HepG2 (cell line): ENCODE data around the gene RBM8A. TPM values are rescaled to one million over a fixed set of nuclear protein-coding genes. Genes with fewer than 3 reads are reported as not detected.

ENCODE experiments used
- FIP1L1 ChIP-seq: fragments of 200-400 bp; formaldehyde crosslinking; IDR thresholded peaks from 2 replicates; pipeline ENCODE4 v1.6.1; 2018; ENCODE audit warnings: low read depth, mild to moderate bottlenecking, low read length, moderate library complexity, borderline replicate concordance; ENCODE audit not compliant: insufficient read depth
- MTA3 ChIP-seq: sonication (generic); formaldehyde crosslinking; IDR thresholded peaks from 2 replicates; pipeline ENCODE4 v1.4.0; 2020; ENCODE audit warnings: missing genetic modification reagents
- NFKB2 ChIP-seq: sonication (generic); formaldehyde crosslinking; IDR thresholded peaks from 2 replicates; pipeline ENCODE4 v1.4.0; 2020; ENCODE audit warnings: missing genetic modification reagents, borderline replicate concordance
- PLRG1 ChIP-seq: fragments of 450-650 bp; conservative IDR thresholded peaks from 2 replicates; pipeline ENCODE4 v1.6.1; 2016
- REXO4 ChIP-seq: sonication (generic); formaldehyde crosslinking; IDR thresholded peaks from 2 replicates; pipeline ENCODE4 v1.8.0; 2022; ENCODE audit warnings: missing genetic modification reagents, mild to moderate bottlenecking, borderline replicate concordance
- RFXANK ChIP-seq: IDR thresholded peaks from 2 replicates; pipeline ENCODE4 v1.6.1; 2016
- TARDBP ChIP-seq: sonication (generic); formaldehyde crosslinking; IDR thresholded peaks from 2 replicates; pipeline ENCODE4 v1.8.0; 2022; ENCODE audit warnings: mild to moderate bottlenecking, missing genetic modification reagents
- ZBTB21 ChIP-seq: sonication (generic); formaldehyde crosslinking; IDR thresholded peaks from 2 replicates; pipeline ENCODE4 v1.4.0; 2020; ENCODE audit warnings: missing genetic modification reagents
- ZNF850 ChIP-seq: sonication (generic); formaldehyde crosslinking; conservative IDR thresholded peaks from 2 replicates; pipeline ENCODE4 v1.9.0; 2021; ENCODE audit warnings: mild to moderate bottlenecking, missing genetic modification reagents
- ZSCAN31 ChIP-seq: sonication (generic); formaldehyde crosslinking; IDR thresholded peaks from 2 replicates; pipeline ENCODE4 v1.5.0; 2020; ENCODE audit warnings: low read depth, mild to moderate bottlenecking, missing genetic modification reagents
- polyA plus RNA-seq, 8 experiments: library from polyadenylated mRNA; depleted of rRNA in 3 of 8; stranded (reverse) in 7 of 8; unstranded in 1 of 8; fragments of >200 nt; fragmentation: Illumina TruSeq in 4 of 8; extraction: Trizol in 4 of 8; gene quantifications; 2 replicates each; pipeline versions ENCODE4 v1.2.1 to v1.2.3, GENCODE V29; 2011 to 2016; ENCODE audit warnings: low read depth in 4 of 8, missing spikeins in 1 of 8, mixed read lengths in 1 of 8; ENCODE audit not compliant: insufficient read depth in 1 of 8
- total RNA-seq, 5 experiments: library from RNA; depleted of rRNA; stranded (reverse); fragments of >200 nt; fragmentation: Illumina TruSeq; extraction: Trizol; gene quantifications; 2 replicates each; pipeline ENCODE4 v1.2.3, GENCODE V29; 2016; ENCODE audit warnings: low read depth in 1 of 5
- TF ChIP-seq, protein P1 (sequence below): sonication (generic); formaldehyde crosslinking; IDR thresholded peaks from 2 replicates; pipeline ENCODE4 v1.4.0; 2020; ENCODE audit warnings: missing genetic modification reagents, low read depth, mild to moderate bottlenecking, borderline replicate concordance
- TF ChIP-seq, protein P2 (sequence below): sonication (generic); formaldehyde crosslinking; IDR thresholded peaks from 2 replicates; pipeline ENCODE4 v1.5.0; 2020; ENCODE audit warnings: missing genetic modification reagents
- TF ChIP-seq, protein P3 (sequence below): sonication (generic); formaldehyde crosslinking; IDR thresholded peaks from 2 replicates; pipeline ENCODE4 v1.4.0; 2020; ENCODE audit warnings: missing genetic modification reagents, borderline replicate concordance
- TF ChIP-seq, protein P4 (sequence below): sonication (generic); formaldehyde crosslinking; IDR thresholded peaks from 2 replicates; pipeline ENCODE4 v1.5.1; 2020; ENCODE audit warnings: mild to moderate bottlenecking, missing genetic modification reagents, borderline replicate concordance
- TF ChIP-seq, protein P5 (sequence below), 2 experiments: fragments of 450-650 bp in 1 of 2; sonication (generic) in 1 of 2; formaldehyde crosslinking; IDR thresholded peaks; 2 replicates each; pipeline versions ENCODE4 v1.5.0 to v1.8.0; 2020 to 2022; ENCODE audit warnings: mild to moderate bottlenecking in 1 of 2, missing genetic modification reagents in 1 of 2

Gene RBM8A
- total and polyA plus RNA-seq, 2 of the 13 experiments (the other 11 are each of a cell fraction or from before 2014, with no cell fraction given): 106 to 162 TPM

DNA sequence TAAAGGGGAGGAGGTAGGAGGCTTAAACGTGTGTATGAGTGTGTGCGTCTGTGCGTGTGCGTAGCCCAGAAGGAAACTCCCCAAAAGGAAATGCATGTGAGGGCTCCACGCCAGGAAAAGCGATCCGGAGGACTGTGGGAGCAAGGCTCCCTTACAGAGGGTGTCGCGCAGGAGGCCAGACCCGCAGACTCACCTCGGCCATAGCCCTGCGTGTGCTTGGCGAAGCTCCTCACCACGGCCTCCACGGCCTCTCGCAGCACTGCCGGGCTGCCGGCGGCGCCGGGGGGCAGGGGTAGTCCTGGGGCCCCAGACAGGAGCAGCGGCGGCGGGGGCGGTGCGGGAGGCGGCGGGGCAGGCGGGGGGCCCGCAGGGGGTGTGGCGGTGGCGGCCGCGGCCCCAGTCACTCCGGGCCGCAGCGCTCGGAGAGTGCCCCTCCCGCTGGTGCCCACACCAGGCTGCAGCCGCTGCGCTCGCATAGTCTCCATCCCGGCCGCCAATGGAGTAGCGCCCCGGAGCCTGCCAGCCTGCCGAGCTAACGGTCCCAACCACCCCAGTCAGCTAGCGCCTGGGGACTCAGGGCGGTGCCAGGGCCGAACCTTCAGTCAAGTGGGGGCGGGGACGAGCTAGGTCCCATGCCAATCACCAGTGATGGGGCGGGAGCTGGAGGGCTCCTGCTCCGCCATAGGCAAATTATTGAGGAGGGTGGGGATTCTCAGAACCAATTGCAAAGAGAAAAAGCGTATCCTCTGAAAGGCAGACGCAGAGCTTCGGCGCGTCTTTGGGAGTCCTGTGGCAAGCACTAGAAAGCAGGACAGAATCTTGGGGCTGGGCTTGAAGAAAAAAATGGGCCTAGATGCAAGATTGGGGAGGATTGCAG is 30.4 kb upstream of the RBM8A start, which contains the start of gene LIX1L (continued):
- TF ChIP-seq TARDBP: peak; percentile 57
- TF ChIP-seq ZNF850 (CRISPR knock-in tag): no peak
- TF ChIP-seq, protein P1, sequence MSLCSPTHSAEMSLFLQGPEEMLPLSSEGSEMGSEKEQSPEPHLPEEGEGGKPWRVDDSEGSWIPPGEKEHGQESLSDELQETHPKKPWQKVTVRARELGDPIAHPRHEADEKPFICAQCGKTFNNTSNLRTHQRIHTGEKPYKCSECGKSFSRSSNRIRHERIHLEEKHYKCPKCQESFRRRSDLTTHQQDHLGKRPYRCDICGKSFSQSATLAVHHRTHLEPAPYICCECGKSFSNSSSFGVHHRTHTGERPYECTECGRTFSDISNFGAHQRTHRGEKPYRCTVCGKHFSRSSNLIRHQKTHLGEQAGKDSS (CRISPR knock-in tag): no peak
- TF ChIP-seq, protein P2, sequence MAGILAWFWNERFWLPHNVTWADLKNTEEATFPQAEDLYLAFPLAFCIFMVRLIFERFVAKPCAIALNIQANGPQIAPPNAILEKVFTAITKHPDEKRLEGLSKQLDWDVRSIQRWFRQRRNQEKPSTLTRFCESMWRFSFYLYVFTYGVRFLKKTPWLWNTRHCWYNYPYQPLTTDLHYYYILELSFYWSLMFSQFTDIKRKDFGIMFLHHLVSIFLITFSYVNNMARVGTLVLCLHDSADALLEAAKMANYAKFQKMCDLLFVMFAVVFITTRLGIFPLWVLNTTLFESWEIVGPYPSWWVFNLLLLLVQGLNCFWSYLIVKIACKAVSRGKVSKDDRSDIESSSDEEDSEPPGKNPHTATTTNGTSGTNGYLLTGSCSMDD (CRISPR knock-in tag): no peak
- TF ChIP-seq, protein P3, sequence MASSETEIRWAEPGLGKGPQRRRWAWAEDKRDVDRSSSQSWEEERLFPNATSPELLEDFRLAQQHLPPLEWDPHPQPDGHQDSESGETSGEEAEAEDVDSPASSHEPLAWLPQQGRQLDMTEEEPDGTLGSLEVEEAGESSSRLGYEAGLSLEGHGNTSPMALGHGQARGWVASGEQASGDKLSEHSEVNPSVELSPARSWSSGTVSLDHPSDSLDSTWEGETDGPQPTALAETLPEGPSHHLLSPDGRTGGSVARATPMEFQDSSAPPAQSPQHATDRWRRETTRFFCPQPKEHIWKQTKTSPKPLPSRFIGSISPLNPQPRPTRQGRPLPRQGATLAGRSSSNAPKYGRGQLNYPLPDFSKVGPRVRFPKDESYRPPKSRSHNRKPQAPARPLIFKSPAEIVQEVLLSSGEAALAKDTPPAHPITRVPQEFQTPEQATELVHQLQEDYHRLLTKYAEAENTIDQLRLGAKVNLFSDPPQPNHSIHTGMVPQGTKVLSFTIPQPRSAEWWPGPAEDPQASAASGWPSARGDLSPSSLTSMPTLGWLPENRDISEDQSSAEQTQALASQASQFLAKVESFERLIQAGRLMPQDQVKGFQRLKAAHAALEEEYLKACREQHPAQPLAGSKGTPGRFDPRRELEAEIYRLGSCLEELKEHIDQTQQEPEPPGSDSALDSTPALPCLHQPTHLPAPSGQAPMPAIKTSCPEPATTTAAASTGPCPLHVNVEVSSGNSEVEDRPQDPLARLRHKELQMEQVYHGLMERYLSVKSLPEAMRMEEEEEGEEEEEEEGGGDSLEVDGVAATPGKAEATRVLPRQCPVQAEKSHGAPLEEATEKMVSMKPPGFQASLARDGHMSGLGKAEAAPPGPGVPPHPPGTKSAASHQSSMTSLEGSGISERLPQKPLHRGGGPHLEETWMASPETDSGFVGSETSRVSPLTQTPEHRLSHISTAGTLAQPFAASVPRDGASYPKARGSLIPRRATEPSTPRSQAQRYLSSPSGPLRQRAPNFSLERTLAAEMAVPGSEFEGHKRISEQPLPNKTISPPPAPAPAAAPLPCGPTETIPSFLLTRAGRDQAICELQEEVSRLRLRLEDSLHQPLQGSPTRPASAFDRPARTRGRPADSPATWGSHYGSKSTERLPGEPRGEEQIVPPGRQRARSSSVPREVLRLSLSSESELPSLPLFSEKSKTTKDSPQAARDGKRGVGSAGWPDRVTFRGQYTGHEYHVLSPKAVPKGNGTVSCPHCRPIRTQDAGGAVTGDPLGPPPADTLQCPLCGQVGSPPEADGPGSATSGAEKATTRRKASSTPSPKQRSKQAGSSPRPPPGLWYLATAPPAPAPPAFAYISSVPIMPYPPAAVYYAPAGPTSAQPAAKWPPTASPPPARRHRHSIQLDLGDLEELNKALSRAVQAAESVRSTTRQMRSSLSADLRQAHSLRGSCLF (CRISPR knock-in tag): no peak
- TF ChIP-seq RFXANK (CRISPR knock-in tag): no peak
- TF ChIP-seq, protein P4, sequence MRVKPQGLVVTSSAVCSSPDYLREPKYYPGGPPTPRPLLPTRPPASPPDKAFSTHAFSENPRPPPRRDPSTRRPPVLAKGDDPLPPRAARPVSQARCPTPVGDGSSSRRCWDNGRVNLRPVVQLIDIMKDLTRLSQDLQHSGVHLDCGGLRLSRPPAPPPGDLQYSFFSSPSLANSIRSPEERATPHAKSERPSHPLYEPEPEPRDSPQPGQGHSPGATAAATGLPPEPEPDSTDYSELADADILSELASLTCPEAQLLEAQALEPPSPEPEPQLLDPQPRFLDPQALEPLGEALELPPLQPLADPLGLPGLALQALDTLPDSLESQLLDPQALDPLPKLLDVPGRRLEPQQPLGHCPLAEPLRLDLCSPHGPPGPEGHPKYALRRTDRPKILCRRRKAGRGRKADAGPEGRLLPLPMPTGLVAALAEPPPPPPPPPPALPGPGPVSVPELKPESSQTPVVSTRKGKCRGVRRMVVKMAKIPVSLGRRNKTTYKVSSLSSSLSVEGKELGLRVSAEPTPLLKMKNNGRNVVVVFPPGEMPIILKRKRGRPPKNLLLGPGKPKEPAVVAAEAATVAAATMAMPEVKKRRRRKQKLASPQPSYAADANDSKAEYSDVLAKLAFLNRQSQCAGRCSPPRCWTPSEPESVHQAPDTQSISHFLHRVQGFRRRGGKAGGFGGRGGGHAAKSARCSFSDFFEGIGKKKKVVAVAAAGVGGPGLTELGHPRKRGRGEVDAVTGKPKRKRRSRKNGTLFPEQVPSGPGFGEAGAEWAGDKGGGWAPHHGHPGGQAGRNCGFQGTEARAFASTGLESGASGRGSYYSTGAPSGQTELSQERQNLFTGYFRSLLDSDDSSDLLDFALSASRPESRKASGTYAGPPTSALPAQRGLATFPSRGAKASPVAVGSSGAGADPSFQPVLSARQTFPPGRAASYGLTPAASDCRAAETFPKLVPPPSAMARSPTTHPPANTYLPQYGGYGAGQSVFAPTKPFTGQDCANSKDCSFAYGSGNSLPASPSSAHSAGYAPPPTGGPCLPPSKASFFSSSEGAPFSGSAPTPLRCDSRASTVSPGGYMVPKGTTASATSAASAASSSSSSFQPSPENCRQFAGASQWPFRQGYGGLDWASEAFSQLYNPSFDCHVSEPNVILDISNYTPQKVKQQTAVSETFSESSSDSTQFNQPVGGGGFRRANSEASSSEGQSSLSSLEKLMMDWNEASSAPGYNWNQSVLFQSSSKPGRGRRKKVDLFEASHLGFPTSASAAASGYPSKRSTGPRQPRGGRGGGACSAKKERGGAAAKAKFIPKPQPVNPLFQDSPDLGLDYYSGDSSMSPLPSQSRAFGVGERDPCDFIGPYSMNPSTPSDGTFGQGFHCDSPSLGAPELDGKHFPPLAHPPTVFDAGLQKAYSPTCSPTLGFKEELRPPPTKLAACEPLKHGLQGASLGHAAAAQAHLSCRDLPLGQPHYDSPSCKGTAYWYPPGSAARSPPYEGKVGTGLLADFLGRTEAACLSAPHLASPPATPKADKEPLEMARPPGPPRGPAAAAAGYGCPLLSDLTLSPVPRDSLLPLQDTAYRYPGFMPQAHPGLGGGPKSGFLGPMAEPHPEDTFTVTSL (CRISPR knock-in tag): no peak
- peak; percentile 44; the same call in 1 of the 2 replicates for TF ChIP-seq NFKB2 (CRISPR knock-in tag)
- TF ChIP-seq, protein P5, sequence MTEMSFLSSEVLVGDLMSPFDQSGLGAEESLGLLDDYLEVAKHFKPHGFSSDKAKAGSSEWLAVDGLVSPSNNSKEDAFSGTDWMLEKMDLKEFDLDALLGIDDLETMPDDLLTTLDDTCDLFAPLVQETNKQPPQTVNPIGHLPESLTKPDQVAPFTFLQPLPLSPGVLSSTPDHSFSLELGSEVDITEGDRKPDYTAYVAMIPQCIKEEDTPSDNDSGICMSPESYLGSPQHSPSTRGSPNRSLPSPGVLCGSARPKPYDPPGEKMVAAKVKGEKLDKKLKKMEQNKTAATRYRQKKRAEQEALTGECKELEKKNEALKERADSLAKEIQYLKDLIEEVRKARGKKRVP (CRISPR knock-in tag; IDR thresholded peaks at IDR 0.05): 0 out of 4 replicates have a peak, but pooled peaks of 1 of the 2 experiments have one; percentile 17
- TF ChIP-seq ZSCAN31 (CRISPR knock-in tag): no peak
- TF ChIP-seq PLRG1: no peak
- no peak for TF ChIP-seq MTA3 (CRISPR knock-in tag)
- TF ChIP-seq FIP1L1: no peak
- TF ChIP-seq REXO4 (CRISPR knock-in tag): no peak
- no peak for TF ChIP-seq ZBTB21 (CRISPR knock-in tag)
